Activated CD8-positive, alpha-beta memory T cell treated with anti-CD3 and anti-CD28 coated beads, Interleukin-2, amount 10 ng/mL, durations not matched to agents 7 days and 5 days (primary cell): ENCODE results near the gene URM1. TPM values are rescaled to one million over a fixed set of nuclear protein-coding genes. Genes with fewer than 3 reads are reported as not detected.

Experiments
- ATAC-seq: fragments of 150-1000 bp; cut with Tn5 transposase; one replicate; pipeline ENCODE4 v1.10.0; 2021; ENCODE audit warnings: moderate library complexity
- CTCF ChIA-PET: fragments of 350-600 bp; sonication (Branson Sonifier 250); formaldehyde crosslinking; loops from one replicate; lab custom pipeline; 2021; ENCODE audit warnings: antibody characterized with exemption; lab: Charles Lee
- DNase-seq: peaks from one replicate; pipeline ENCODE4 v3.0.0-alpha.2; 2020
- H3K27ac Mint-ChIP-seq: one replicate; pipeline ENCODE4 v1.8.0; 2021; ENCODE audit warnings: mild to moderate bottlenecking, mixed read lengths
- H3K27me3 Mint-ChIP-seq: one replicate; pipeline ENCODE4 v1.8.0; 2021; ENCODE audit warnings: mixed read lengths
- H3K36me3 Mint-ChIP-seq: one replicate; pipeline ENCODE4 v1.8.0; 2021; ENCODE audit warnings: mild to moderate bottlenecking, mixed read lengths
- H3K4me1 Mint-ChIP-seq: one replicate; pipeline ENCODE4 v1.8.0; 2021; ENCODE audit warnings: mixed read lengths
- H3K4me3 Mint-ChIP-seq: one replicate; pipeline ENCODE4 v1.8.0; 2021; ENCODE audit warnings: mild to moderate bottlenecking, moderate library complexity, mixed read lengths
- H3K9me3 Mint-ChIP-seq: one replicate; pipeline ENCODE4 v1.8.0; 2022; ENCODE audit warnings: low read depth, mixed read lengths
- microRNA-seq: library from miRNA; unstranded; fragments of <30 nt; microRNA quantifications from one replicate; pipeline ENCODE4 v1.2.0, GENCODE V29; 2022
- total RNA-seq, 2 experiments: library from RNA; stranded (reverse); gene quantifications; one replicate each; pipeline ENCODE4 v1.2.3, GENCODE V29; 2021

Gene URM1
- total RNA-seq, 2 experiments from 2014 or later, result 61.4 to 81.0 TPM

DNA sequence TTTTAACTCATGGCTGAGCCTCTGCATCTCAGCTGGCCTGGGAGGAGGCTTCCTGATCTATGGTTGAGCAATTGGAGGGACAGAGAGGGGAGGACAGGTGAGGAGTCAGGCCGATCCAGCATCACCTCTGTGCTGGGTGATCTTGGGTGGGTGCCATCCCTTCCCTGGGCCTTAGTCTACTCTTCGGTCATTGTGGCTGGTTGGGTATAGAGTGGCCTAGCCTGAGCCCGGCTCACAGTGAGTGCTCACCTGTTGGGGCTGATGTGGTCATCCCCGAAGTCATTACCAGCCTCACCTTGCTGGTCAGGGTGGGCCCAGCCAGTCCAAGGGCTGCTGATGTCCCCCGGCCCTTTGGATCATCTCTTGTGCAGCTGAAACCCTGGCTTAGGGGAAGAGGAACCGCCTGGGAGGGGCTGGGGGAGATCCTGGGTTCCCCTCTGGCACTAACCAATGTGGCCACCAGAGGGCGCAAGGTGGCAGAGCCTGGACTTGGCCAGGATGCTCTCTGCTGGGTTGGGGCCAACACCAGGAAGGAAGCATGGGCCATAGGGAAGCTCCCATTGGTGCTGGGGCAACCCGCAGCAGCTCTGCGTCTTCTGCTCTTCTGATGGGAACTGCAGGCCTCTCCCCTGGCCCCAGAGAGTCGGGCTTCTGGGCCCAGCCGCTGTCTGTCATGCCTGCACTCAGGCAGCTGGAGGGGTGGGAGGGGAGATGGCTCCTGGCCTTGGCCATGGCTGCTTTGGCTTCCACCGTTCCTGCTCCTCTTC is 67.4 kb downstream of the URM1 start:
- peak; percentile 98 for ATAC-seq
- CTCF ChIA-PET, result interaction anchor here (0.6 to 2.5 kb wide), 37 partner anchors 9 to 289 kb away, joined by 3 to 16 read pairs (median 4); partner anchors contain the start of genes CERCAM, GLE1, GOLGA2 and ODF2
- DNase-seq, result peak; percentile 87
- Mint-ChIP-seq H3K27me3 (no peaks in the 10 kb centered on the region), H3K27ac (peak overlapping the region; percentile 28), H3K9me3 (no peaks in the 10 kb centered on the region), H3K4me3 (no peak overlapping the region), H3K4me1 (peaks cover 8% of the 10 kb centered on the region), H3K36me3 (no peaks in the 10 kb centered on the region)

DNA sequence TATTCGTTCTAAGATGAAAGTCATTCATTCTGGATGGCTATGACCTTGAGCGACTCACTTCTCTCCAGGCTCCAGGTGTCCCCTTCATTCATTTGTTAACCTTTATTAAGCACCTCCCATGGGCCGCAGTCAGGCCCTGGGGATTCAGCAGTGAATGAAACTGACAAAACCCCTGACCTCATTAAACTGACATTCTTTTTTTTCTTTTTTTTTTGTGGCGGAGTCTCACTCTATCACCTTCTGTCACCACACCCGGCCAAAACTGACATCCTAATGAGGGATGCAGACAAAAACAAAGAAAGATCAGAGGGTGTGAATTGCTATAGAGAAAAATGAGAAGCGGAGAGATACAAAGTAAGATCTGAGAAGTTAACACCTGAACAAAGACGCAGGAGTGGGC is 68.1 kb downstream of the URM1 start:
- CTCF ChIA-PET, result interaction anchor here (0.6 to 2.5 kb wide), 36 partner anchors 9 to 288 kb away, joined by 3 to 16 read pairs (median 4); partner anchors contain the start of genes CERCAM, GLE1, GOLGA2 and ODF2
- no peak overlapping the region for H3K27ac Mint-ChIP-seq

More for the DNA sequence above, 68.1 kb downstream of the URM1 start:
- Mint-ChIP-seq H3K27me3 (no peaks in the 10 kb centered on the region), H3K9me3 (no peaks in the 10 kb centered on the region), H3K4me1 (peaks cover 8% of the 10 kb centered on the region), H3K4me3 (no peak overlapping the region), H3K36me3 (no peaks in the 10 kb centered on the region)
- DNase-seq, result no peak
- ATAC-seq, result no peak

Small RNA genes lying within 50 kb of the gene (microRNA-seq; reads per million reads assigned to microRNA genes)
- gene MIR219B, result not detected

Other genes starting within 250 kb of the URM1 start
- 10 to 100 TPM; 51.0 to 56.4 TPM for gene PTGES2, start 243.6 kb upstream of the URM1 start, total RNA-seq
- gene LCN2, start 221.9 kb upstream of the URM1 start, total RNA-seq, result not detected
- gene BBLN, start 211.1 kb upstream of the URM1 start, total RNA-seq, result 10 to 100 TPM; 85.1 to 85.3 TPM
- gene CIZ1, start 179.8 kb upstream of the URM1 start, total RNA-seq, result 100 to 1,000 TPM; 140 to 153 TPM
- gene DNM1, start 168.0 kb upstream of the URM1 start, total RNA-seq, result under 1 TPM; 0.40 to 0.79 TPM
- gene GOLGA2, start 95.4 kb upstream of the URM1 start, total RNA-seq, result 10 to 100 TPM; 47.6 to 57.2 TPM
- gene SWI5, start 95.1 kb upstream of the URM1 start, total RNA-seq, result 10 to 100 TPM; 11.8 to 12.1 TPM
- gene TRUB2, start 48.9 kb upstream of the URM1 start, total RNA-seq, result 10 to 100 TPM; 22.3 to 34.2 TPM
- gene COQ4, start 48.5 kb upstream of the URM1 start, total RNA-seq, result 10 to 100 TPM; 29.8 to 41.1 TPM
- gene SLC27A4, start 30.8 kb upstream of the URM1 start, total RNA-seq, result 10 to 100 TPM; 19.3 to 26.1 TPM
- gene CERCAM, start 49.5 kb downstream of the URM1 start, total RNA-seq, result 10 to 100 TPM in 1 of 2 experiments, 1 to 10 TPM in 1; 5.2 to 12.2 TPM
- gene ODF2, start 84.6 kb downstream of the URM1 start, total RNA-seq, result 10 to 100 TPM; 71.8 to 82.7 TPM
- gene GLE1, start 133.3 kb downstream of the URM1 start, total RNA-seq, result 10 to 100 TPM; 51.0 to 55.7 TPM
- 100 to 1,000 TPM; 275 to 315 TPM for gene SPTAN1, start 181.2 kb downstream of the URM1 start, total RNA-seq